HepG2 (cell line): ENCODE results near the gene CHKA. TPM values are rescaled to one million over a fixed set of nuclear protein-coding genes. Genes with fewer than 3 reads are reported as not detected.

Experiments
- ATAD3A ChIP-seq: sonication (generic); formaldehyde crosslinking; IDR thresholded peaks from 2 replicates; pipeline ENCODE4 v1.4.0; 2020; ENCODE audit warnings: missing genetic modification reagents
- BCLAF1 ChIP-seq: fragments of 450-650 bp; IDR thresholded peaks from 2 replicates; pipeline ENCODE4 v1.6.1; 2017; ENCODE audit warnings: mild to moderate bottlenecking
- FOXA3 ChIP-seq: IDR thresholded peaks from 2 replicates; pipeline ENCODE4 v1.6.1; 2016; ENCODE audit warnings: missing genetic modification reagents, missing compliant biosample characterization
- GZF1 ChIP-seq: sonication (generic); formaldehyde crosslinking; IDR thresholded peaks from 2 replicates; pipeline ENCODE4 v1.5.1; 2020; ENCODE audit warnings: mild to moderate bottlenecking, missing genetic modification reagents
- HOXA7 ChIP-seq: sonication (generic); formaldehyde crosslinking; IDR thresholded peaks from 2 replicates; pipeline ENCODE4 v1.8.1; 2022; ENCODE audit warnings: mild to moderate bottlenecking, missing genetic modification reagents, moderate library complexity
- MAX ChIP-seq: IDR thresholded peaks from 2 replicates; pipeline ENCODE4 v1.6.1; 2012; ENCODE audit warnings: inconsistent platforms
- MNT ChIP-seq: fragments of 450-650 bp; IDR thresholded peaks from 2 replicates; pipeline ENCODE4 v1.6.1; 2016
- PHF21A ChIP-seq: sonication (generic); formaldehyde crosslinking; IDR thresholded peaks from 2 replicates; pipeline ENCODE4 v1.5.0; 2020; ENCODE audit warnings: mild to moderate bottlenecking, missing genetic modification reagents
- PHF5A ChIP-seq: IDR thresholded peaks from one replicate; pipeline ENCODE4 v1.6.1; 2018; ENCODE audit warnings: low read depth, missing genetic modification reagents; ENCODE audit not compliant: unreplicated experiment
- POLR2A ChIP-seq, 2 experiments: IDR thresholded peaks; 2 replicates each; pipeline ENCODE4 v1.6.1; 2011; ENCODE audit warnings: low read depth in 2 of 2, low read length in 2 of 2, mild to moderate bottlenecking in 1 of 2, moderate library complexity in 1 of 2; ENCODE audit not compliant: insufficient read depth in 1 of 2
- RFX3 ChIP-seq: IDR thresholded peaks from 2 replicates; pipeline ENCODE4 v1.6.1; 2016; ENCODE audit warnings: missing biosample characterization, missing genetic modification reagents
- RNF2 ChIP-seq: fragments of 450-650 bp; conservative IDR thresholded peaks from 2 replicates; pipeline ENCODE4 v1.6.1; 2016; ENCODE audit warnings: low read depth
- RXRB ChIP-seq: IDR thresholded peaks from 2 replicates; pipeline ENCODE4 v1.6.1; 2016; ENCODE audit warnings: borderline replicate concordance, missing genetic modification reagents, missing compliant biosample characterization
- TFAP4 ChIP-seq: sonication (generic); IDR thresholded peaks from 2 replicates; pipeline ENCODE4 v1.6.1; 2016; ENCODE audit warnings: low read depth, borderline replicate concordance
- TGIF2 ChIP-seq: IDR thresholded peaks from 2 replicates; pipeline ENCODE4 v1.6.1; 2016; ENCODE audit warnings: control low read depth, missing compliant biosample characterization
- U2AF1 ChIP-seq: fragments of 200-400 bp; formaldehyde crosslinking; optimal IDR thresholded peaks from 2 replicates; pipeline ENCODE3; 2017; ENCODE audit warnings: mild to moderate bottlenecking, low read depth, low read length
- ZKSCAN5 ChIP-seq: sonication (generic); formaldehyde crosslinking; IDR thresholded peaks from 2 replicates; pipeline ENCODE4 v1.5.1; 2020; ENCODE audit warnings: mild to moderate bottlenecking, missing genetic modification reagents
- ZNF18 ChIP-seq: sonication (generic); formaldehyde crosslinking; IDR thresholded peaks from 2 replicates; pipeline ENCODE4 v1.8.0; 2022; ENCODE audit warnings: mild to moderate bottlenecking, missing genetic modification reagents; ENCODE audit not compliant: insufficient replicate concordance
- ZNF337 ChIP-seq: sonication (generic); formaldehyde crosslinking; IDR thresholded peaks from 2 replicates; pipeline ENCODE4 v1.5.1; 2020; ENCODE audit warnings: missing genetic modification reagents, low read depth, mild to moderate bottlenecking, borderline replicate concordance
- ZNF546 ChIP-seq: sonication (generic); formaldehyde crosslinking; conservative IDR thresholded peaks from 2 replicates; pipeline ENCODE4 v1.8.1; 2023; ENCODE audit warnings: mild to moderate bottlenecking, missing genetic modification reagents
- ZNF574 ChIP-seq: sonication (generic); formaldehyde crosslinking; IDR thresholded peaks from 2 replicates; pipeline ENCODE4 v1.4.0; 2020; ENCODE audit warnings: missing genetic modification reagents
- polyA plus RNA-seq, 8 experiments: library from polyadenylated mRNA; depleted of rRNA in 3 of 8; stranded (reverse) in 7 of 8; unstranded in 1 of 8; fragments of >200 nt; fragmentation: Illumina TruSeq in 4 of 8; extraction: Trizol in 4 of 8; gene quantifications; 2 replicates each; pipeline versions ENCODE4 v1.2.1 to v1.2.3, GENCODE V29; 2011 to 2016; ENCODE audit warnings: low read depth in 4 of 8, missing spikeins in 1 of 8, mixed read lengths in 1 of 8; ENCODE audit not compliant: insufficient read depth in 1 of 8
- total RNA-seq, 5 experiments: library from RNA; depleted of rRNA; stranded (reverse); fragments of >200 nt; fragmentation: Illumina TruSeq; extraction: Trizol; gene quantifications; 2 replicates each; pipeline ENCODE4 v1.2.3, GENCODE V29; 2016; ENCODE audit warnings: low read depth in 1 of 5

Gene CHKA
- total and polyA plus RNA-seq, 2 of the 13 experiments (the other 11 are each of a cell fraction or from before 2014, with no cell fraction given), result 71.6 to 92.7 TPM

GRCh38 chr11:68107689-68108088 is 13.5 kb downstream of the CHKA start (continued):
- TF ChIP-seq BCLAF1, result no peak
- no peak for TF ChIP-seq RFX3 (CRISPR knock-in tag)
- TF ChIP-seq ATAD3A (CRISPR knock-in tag), result no peak
- no peak for TF ChIP-seq U2AF1
- no peak for TF ChIP-seq GZF1 (CRISPR knock-in tag)
- 0 out of 2 replicates have a peak, but pooled peaks have one; percentile 15 for TF ChIP-seq RXRB (CRISPR knock-in tag)
- no peak for TF ChIP-seq HOXA7 (CRISPR knock-in tag)
- TF ChIP-seq PHF5A (CRISPR knock-in tag), result no peak
- no peak for TF ChIP-seq TGIF2 (CRISPR knock-in tag)
- TF ChIP-seq RNF2, result no peak
- no peak for TF ChIP-seq MNT
- no peak for TF ChIP-seq ZNF574 (CRISPR knock-in tag)
- no peak for TF ChIP-seq MAX
- TF ChIP-seq ZNF337 (CRISPR knock-in tag), result no peak
- no peak for TF ChIP-seq PHF21A (CRISPR knock-in tag)
- no peak for TF ChIP-seq ZKSCAN5 (CRISPR knock-in tag)
- TF ChIP-seq ZNF18 (CRISPR knock-in tag), result no peak
- peak; percentile 73 for TF ChIP-seq FOXA3 (CRISPR knock-in tag)
- TF ChIP-seq POLR2A (IDR thresholded peaks at IDR 0.05; ENCODE audit: insufficient read depth in 1 of 2, low read depth in 2 of 2, low read length in 2 of 2), result no peak
- no peak for TF ChIP-seq TFAP4
- TF ChIP-seq ZNF546, result no peak
